Measurements from ENCODE around the gene SPAG5. TPM values are rescaled to one million over a fixed set of nuclear protein-coding genes. Genes with fewer than 3 reads are reported as not detected.

SPAG5 gene
- total and polyA plus RNA-seq, 8 donors: 1.2 to 48.7 (median 8.4) TPM

GRCh38 chr17:28528327-28529012 is 70.4 kb downstream of the SPAG5 start:
- 76 to 80% (median 77%) methylated on average over 9 of the region's 9 CpGs for WGBS, 5 donors
- H3K4me1 ChIP-seq: peaks cover 6 to 50% (median 34%) of the 10 kb centered on the region in 4 donors
- intact Hi-C loops (cut with DNase I; ENCODE audit: low total_unique reads): no loop called here
- no peaks in the 10 kb centered on the region for H3K9me3 ChIP-seq
- no peak overlapping the region for H3K27ac ChIP-seq
- peaks cover 0 to 9% (median 0%) of the 10 kb centered on the region in 3 donors for H3K27me3 ChIP-seq
- no peak overlapping the region for H3K4me3 ChIP-seq
- DNase-seq: no peak
- no peaks in the 10 kb centered on the region for H3K36me3 ChIP-seq
- no peak for TF ChIP-seq CTCF (IDR thresholded peaks at IDR 0.05)
- no peak for TF ChIP-seq POLR2AphosphoS5 (IDR thresholded peaks at IDR 0.05)
- no peak for TF ChIP-seq POLR2A (IDR thresholded peaks at IDR 0.05)
- TF ChIP-seq EP300 (IDR thresholded peaks at IDR 0.05): no peak

- Histone ChIP-seq H3K27ac (peak overlapping the region in 2 of 5 donors; percentile 24 to 62), H3K9me3 (no peaks in the 10 kb centered on the region), H3K4me1 (peaks cover 6 to 44% (median 34%) of the 10 kb centered on the region in 4 donors), H3K36me3 (no peaks in the 10 kb centered on the region), H3K4me3 (no peak overlapping the region), H3K27me3 (peaks cover 0 to 9% (median 0%) of the 10 kb centered on the region in 3 donors)
- intact Hi-C loops (cut with DNase I; ENCODE audit: low total_unique reads): no loop called here
- TF ChIP-seq CTCF (IDR thresholded peaks at IDR 0.05): no peak
- no peak for TF ChIP-seq POLR2AphosphoS5 (IDR thresholded peaks at IDR 0.05)
- TF ChIP-seq EP300 (IDR thresholded peaks at IDR 0.05): no peak
- no peak for TF ChIP-seq POLR2A (IDR thresholded peaks at IDR 0.05)
- DNase-seq: peak in 1 of 2 donors; percentile 90
- WGBS, 5 donors: 29 to 65% (median 43%) methylated on average over 2 of the region's 2 CpGs
Measured at GRCh38 chr17:28527859-28528258, 71.0 kb downstream of the SPAG5 start.

Other genes with a start within 250 kb of the SPAG5 start
- 100 to 1,000 TPM in 1 of 5 donors, 10 to 100 TPM in 4; 41.9 to 118 (median 57.6) TPM for gene POLDIP2, start 241.5 kb downstream of the SPAG5 start, total RNA-seq
- 10 to 100 TPM; 44.2 to 69.2 (median 63.8) TPM for gene POLDIP2, start 241.5 kb downstream of the SPAG5 start, polyA plus RNA-seq
- gene SEBOX, start 233.8 kb downstream of the SPAG5 start, total RNA-seq: not detected
- gene SEBOX, start 233.8 kb downstream of the SPAG5 start, polyA plus RNA-seq: not detected
- gene VTN, start 228.7 kb downstream of the SPAG5 start, total RNA-seq: 1 to 10 TPM in 1 of 5 donors, under 1 TPM in 1, not detected in 3; 0.72 to 2.9 TPM
- 1 to 10 TPM in 2 of 3 donors, under 1 TPM in 1; 0.90 to 2.3 (median 1.1) TPM for gene VTN, start 228.7 kb downstream of the SPAG5 start, polyA plus RNA-seq
- gene SARM1, start 227.3 kb downstream of the SPAG5 start, total RNA-seq: 10 to 100 TPM; 11.0 to 58.3 (median 15.2) TPM
- 1 to 10 TPM; 4.6 to 6.9 (median 5.2) TPM for gene SARM1, start 227.3 kb downstream of the SPAG5 start, polyA plus RNA-seq
- gene SLC46A1, start 192.8 kb downstream of the SPAG5 start, total RNA-seq: 10 to 100 TPM in 2 of 5 donors, 1 to 10 TPM in 2, under 1 TPM in 1; 0.87 to 31.5 (median 7.5) TPM
- gene SLC46A1, start 192.8 kb downstream of the SPAG5 start, polyA plus RNA-seq: 1 to 10 TPM in 2 of 3 donors, under 1 TPM in 1; 0.61 to 2.7 (median 2.5) TPM
- gene SLC13A2, start 125.4 kb downstream of the SPAG5 start, total RNA-seq: 1 to 10 TPM in 1 of 5 donors, not detected in 4; 3.2 TPM
- gene SLC13A2, start 125.4 kb downstream of the SPAG5 start, polyA plus RNA-seq: under 1 TPM in 1 of 3 donors, not detected in 2; 0.15 TPM
- 1 to 10 TPM in 1 of 5 donors, under 1 TPM in 1, not detected in 3; 0.43 to 9.3 TPM for gene FOXN1, start 92.7 kb downstream of the SPAG5 start, total RNA-seq
- 1 to 10 TPM in 1 of 3 donors, not detected in 2; 2.4 TPM for gene FOXN1, start 92.7 kb downstream of the SPAG5 start, polyA plus RNA-seq
- 10 to 100 TPM; 13.6 to 30.9 (median 17.0) TPM for gene UNC119, start 46.4 kb downstream of the SPAG5 start, total RNA-seq
- gene UNC119, start 46.4 kb downstream of the SPAG5 start, polyA plus RNA-seq: 10 to 100 TPM; 16.5 to 27.1 (median 19.9) TPM
- 100 to 1,000 TPM in 1 of 5 donors, 10 to 100 TPM in 4; 14.7 to 105 (median 33.3) TPM for gene PIGS, start 27.5 kb downstream of the SPAG5 start, total RNA-seq
- 10 to 100 TPM; 19.2 to 25.7 (median 19.8) TPM for gene PIGS, start 27.5 kb downstream of the SPAG5 start, polyA plus RNA-seq
- gene ALDOC, start 22.1 kb downstream of the SPAG5 start, total RNA-seq: 10 to 100 TPM in 2 of 5 donors, 1 to 10 TPM in 2, under 1 TPM in 1; 0.89 to 21.1 (median 9.1) TPM
- gene ALDOC, start 22.1 kb downstream of the SPAG5 start, polyA plus RNA-seq: 10 to 100 TPM in 2 of 3 donors, 1 to 10 TPM in 1; 8.7 to 54.8 (median 17.1) TPM
- gene RSKR, start 15.2 kb upstream of the SPAG5 start, total RNA-seq: 10 to 100 TPM in 3 of 5 donors, 1 to 10 TPM in 2; 9.3 to 36.2 (median 11.6) TPM
- gene RSKR, start 15.2 kb upstream of the SPAG5 start, polyA plus RNA-seq: 1 to 10 TPM in 2 of 3 donors, under 1 TPM in 1; 0.31 to 2.3 (median 1.2) TPM
- gene BLTP2, start 46.1 kb upstream of the SPAG5 start, total RNA-seq: 100 to 1,000 TPM in 4 of 5 donors, 10 to 100 TPM in 1; 62.4 to 221 (median 194) TPM
- gene BLTP2, start 46.1 kb upstream of the SPAG5 start, polyA plus RNA-seq: 10 to 100 TPM in 2 of 3 donors, 1 to 10 TPM in 1; 9.9 to 13.3 (median 12.2) TPM
- 10 to 100 TPM; 43.7 to 88.1 (median 49.0) TPM for gene SDF2, start 62.9 kb upstream of the SPAG5 start, total RNA-seq
- 10 to 100 TPM; 38.7 to 45.1 (median 40.8) TPM for gene SDF2, start 62.9 kb upstream of the SPAG5 start, polyA plus RNA-seq
- 100 to 1,000 TPM in 1 of 5 donors, 10 to 100 TPM in 4; 46.0 to 135 (median 89.2) TPM for gene SUPT6H, start 63.2 kb upstream of the SPAG5 start, total RNA-seq
- 10 to 100 TPM; 16.9 to 19.1 (median 17.7) TPM for gene SUPT6H, start 63.2 kb upstream of the SPAG5 start, polyA plus RNA-seq
- gene PROCA1, start 112.9 kb upstream of the SPAG5 start, total RNA-seq: 1 to 10 TPM in 1 of 5 donors, under 1 TPM in 2, not detected in 2; 0.14 to 5.3 (median 0.92) TPM
- gene PROCA1, start 112.9 kb upstream of the SPAG5 start, polyA plus RNA-seq: 1 to 10 TPM; 2.3 to 5.8 (median 2.6) TPM
- 100 to 1,000 TPM in 1 of 5 donors, 10 to 100 TPM in 4; 35.6 to 101 (median 95.5) TPM for gene RAB34, start 118.8 kb upstream of the SPAG5 start, total RNA-seq
- gene RAB34, start 118.8 kb upstream of the SPAG5 start, polyA plus RNA-seq: 10 to 100 TPM; 53.1 to 80.1 (median 70.6) TPM
- gene RPL23A, start 121.0 kb upstream of the SPAG5 start, total RNA-seq: 1,000 to 10,000 TPM in 1 of 5 donors, 100 to 1,000 TPM in 4; 221 to 1,205 (median 504) TPM
- 1,000 to 10,000 TPM; 1,260 to 1,750 (median 1,417) TPM for gene RPL23A, start 121.0 kb upstream of the SPAG5 start, polyA plus RNA-seq
- gene TLCD1, start 127.2 kb upstream of the SPAG5 start, total RNA-seq: 10 to 100 TPM in 2 of 5 donors, 1 to 10 TPM in 1, not detected in 2; 2.6 to 21.0 (median 11.7) TPM
- 10 to 100 TPM in 1 of 3 donors, 1 to 10 TPM in 2; 6.3 to 13.0 (median 8.2) TPM for gene TLCD1, start 127.2 kb upstream of the SPAG5 start, polyA plus RNA-seq
- gene NEK8, start 129.8 kb upstream of the SPAG5 start, total RNA-seq: 10 to 100 TPM in 1 of 5 donors, 1 to 10 TPM in 3, not detected in 1; 2.8 to 17.8 (median 7.5) TPM
- 1 to 10 TPM; 2.8 to 3.4 (median 3.1) TPM for gene NEK8, start 129.8 kb upstream of the SPAG5 start, polyA plus RNA-seq
- gene TRAF4, start 145.0 kb upstream of the SPAG5 start, total RNA-seq: 100 to 1,000 TPM in 3 of 5 donors, 10 to 100 TPM in 2; 29.0 to 383 (median 151) TPM
- 10 to 100 TPM; 33.3 to 38.2 (median 34.4) TPM for gene TRAF4, start 145.0 kb upstream of the SPAG5 start, polyA plus RNA-seq
- gene FAM222B, start 243.8 kb upstream of the SPAG5 start, total RNA-seq: 10 to 100 TPM in 3 of 5 donors, 1 to 10 TPM in 2; 5.5 to 29.6 (median 14.0) TPM
- gene FAM222B, start 243.8 kb upstream of the SPAG5 start, polyA plus RNA-seq: 1 to 10 TPM; 4.4 to 8.3 (median 6.6) TPM